DOHH2 (cell line): Measurements from ENCODE around the gene CLTCL1.

Experiments
- EZH2phosphoT487 ChIP-seq: fragments of 200-600 bp; sonication (generic); IDR thresholded peaks from 2 replicates; pipeline ENCODE4 v1.6.1; 2017; ENCODE audit warnings: borderline replicate concordance, mild to moderate bottlenecking, antibody characterized with exemption, low read length, moderate library complexity, mixed read lengths
- TF ChIP-seq, protein P1 (sequence below): fragments of 200-600 bp; sonication (generic); IDR thresholded peaks from one replicate; pipeline ENCODE4 v1.5.1; 2014; ENCODE audit warnings: antibody characterized with exemption, mild to moderate bottlenecking, low read depth, low read length; ENCODE audit not compliant: poor library complexity, severe bottlenecking

DNA sequence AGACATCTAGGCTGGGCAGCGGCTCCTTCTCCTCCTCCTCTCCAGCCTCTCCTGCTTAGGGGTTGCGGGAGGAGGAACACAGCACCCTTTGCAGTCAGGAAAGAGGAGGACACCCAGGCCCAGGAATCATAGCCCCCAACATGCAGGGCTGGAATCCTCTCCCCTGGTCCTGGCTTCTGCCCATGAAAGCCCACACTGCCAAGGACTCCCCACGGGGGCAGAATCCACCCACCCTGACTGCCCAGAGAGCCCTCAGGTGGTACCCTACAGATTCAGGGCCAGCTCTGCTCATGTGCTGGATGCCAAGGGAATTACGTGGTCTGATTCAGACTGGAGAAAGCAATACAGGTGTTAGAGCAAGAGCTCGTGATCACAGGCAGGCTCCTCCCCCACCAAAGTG is 151.5 kb downstream of the CLTCL1 start:
- TF ChIP-seq, protein P1, sequence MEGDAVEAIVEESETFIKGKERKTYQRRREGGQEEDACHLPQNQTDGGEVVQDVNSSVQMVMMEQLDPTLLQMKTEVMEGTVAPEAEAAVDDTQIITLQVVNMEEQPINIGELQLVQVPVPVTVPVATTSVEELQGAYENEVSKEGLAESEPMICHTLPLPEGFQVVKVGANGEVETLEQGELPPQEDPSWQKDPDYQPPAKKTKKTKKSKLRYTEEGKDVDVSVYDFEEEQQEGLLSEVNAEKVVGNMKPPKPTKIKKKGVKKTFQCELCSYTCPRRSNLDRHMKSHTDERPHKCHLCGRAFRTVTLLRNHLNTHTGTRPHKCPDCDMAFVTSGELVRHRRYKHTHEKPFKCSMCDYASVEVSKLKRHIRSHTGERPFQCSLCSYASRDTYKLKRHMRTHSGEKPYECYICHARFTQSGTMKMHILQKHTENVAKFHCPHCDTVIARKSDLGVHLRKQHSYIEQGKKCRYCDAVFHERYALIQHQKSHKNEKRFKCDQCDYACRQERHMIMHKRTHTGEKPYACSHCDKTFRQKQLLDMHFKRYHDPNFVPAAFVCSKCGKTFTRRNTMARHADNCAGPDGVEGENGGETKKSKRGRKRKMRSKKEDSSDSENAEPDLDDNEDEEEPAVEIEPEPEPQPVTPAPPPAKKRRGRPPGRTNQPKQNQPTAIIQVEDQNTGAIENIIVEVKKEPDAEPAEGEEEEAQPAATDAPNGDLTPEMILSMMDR, result no peak
- TF ChIP-seq EZH2phosphoT487, result no peak
